NCI-H510A (cell line): ENCODE results near the gene ANAPC4.
"Not testable (repeated sequence)": the region's sequence is repeated elsewhere in the genome, so short reads cannot be mapped to it uniquely, and the experiment has no call there.

ENCODE experiments used
- DNase-seq: peaks from one replicate; lab custom pipeline; 2025; lab: John Stamatoyannopoulos, UW

ANAPC4 gene, protein sequence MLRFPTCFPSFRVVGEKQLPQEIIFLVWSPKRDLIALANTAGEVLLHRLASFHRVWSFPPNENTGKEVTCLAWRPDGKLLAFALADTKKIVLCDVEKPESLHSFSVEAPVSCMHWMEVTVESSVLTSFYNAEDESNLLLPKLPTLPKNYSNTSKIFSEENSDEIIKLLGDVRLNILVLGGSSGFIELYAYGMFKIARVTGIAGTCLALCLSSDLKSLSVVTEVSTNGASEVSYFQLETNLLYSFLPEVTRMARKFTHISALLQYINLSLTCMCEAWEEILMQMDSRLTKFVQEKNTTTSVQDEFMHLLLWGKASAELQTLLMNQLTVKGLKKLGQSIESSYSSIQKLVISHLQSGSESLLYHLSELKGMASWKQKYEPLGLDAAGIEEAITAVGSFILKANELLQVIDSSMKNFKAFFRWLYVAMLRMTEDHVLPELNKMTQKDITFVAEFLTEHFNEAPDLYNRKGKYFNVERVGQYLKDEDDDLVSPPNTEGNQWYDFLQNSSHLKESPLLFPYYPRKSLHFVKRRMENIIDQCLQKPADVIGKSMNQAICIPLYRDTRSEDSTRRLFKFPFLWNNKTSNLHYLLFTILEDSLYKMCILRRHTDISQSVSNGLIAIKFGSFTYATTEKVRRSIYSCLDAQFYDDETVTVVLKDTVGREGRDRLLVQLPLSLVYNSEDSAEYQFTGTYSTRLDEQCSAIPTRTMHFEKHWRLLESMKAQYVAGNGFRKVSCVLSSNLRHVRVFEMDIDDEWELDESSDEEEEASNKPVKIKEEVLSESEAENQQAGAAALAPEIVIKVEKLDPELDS

DNA sequence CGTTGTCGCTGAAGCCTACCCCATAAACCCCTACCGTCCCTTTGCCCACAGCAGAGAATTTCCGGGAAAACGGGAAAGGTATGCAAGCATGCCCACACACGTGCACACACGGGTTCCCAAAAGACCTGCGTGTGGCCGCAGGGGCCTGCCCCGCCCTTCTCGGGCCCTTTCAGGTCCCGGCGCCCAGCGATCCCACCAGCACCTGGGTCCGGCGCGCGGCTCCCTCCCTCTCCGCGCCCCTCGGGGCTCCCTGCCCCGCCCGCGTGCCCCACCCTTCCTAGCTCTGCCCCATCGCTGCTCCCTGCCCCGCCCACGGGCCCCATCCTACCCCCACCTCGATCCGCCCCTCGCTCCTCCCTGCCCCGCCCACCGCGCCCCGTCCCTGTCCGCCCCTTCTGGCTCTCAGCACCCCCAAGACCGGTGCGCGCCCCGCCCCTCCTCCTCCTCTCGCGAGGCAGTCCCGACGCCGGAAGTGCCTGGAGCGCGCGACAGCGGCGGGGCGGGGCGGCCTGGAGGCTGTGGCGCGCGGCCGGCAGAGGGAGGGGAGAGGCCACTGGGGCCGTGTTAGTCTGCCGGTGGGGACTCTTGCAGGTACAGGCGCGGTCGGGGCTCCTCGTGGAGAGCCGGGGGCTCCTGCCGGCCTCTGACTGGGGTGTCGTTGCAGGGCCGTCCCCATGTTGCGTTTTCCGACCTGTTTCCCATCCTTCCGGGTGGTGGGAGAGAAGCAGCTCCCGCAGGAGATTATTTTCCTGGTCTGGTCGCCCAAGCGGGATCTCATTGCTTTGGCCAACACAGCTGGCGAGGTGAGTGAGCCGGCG lies at the start of gene ANAPC4:
TSS of gene ANAPC4 (plus strand) at position 510 of the 818 bp plus-strand sequence. CDS start at position 675, 165 bp downstream.
- DNase-seq: peak; percentile 87

DNA sequence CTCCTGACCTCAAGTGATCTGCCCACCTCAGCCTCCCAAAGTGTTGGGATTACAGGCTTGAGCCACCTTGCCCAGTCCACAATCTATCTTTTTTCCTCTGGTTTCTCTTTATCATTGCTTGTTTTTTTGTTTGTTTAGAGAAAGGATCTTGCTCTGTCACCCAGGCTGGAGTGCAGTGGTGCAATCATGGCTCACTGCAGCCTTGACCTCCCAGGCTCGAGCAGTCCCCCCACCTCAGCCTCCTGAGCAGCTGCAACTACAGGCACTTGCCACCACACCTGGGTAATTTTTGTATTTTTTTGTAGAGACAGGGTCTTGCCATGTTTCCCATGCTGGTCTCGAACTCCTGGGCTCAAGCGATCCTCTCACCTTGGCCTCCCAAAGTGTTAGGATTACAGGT lies 48.6 kb upstream of the ANAPC4 start:
- not testable (repeated sequence) for DNase-seq

DNA sequence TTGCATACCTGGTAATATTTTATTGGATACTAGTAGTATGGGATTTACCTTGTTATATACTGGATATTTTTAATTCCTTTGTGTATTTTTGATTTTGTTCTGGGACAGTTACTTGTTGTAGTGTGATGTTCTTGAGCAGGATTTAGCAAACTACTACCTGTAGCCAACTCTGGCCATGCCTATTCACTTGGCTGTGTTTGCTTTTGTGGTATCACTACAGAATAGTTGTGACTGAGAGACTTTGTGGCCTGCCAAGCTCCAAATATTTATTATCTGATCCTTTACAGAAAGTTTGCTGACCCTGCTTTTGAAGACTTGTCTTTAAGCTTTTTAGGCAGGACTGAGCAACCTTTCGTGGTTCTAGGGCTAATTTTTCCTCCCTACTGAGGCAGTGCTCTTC lies 46.7 kb upstream of the ANAPC4 start:
- DNase-seq: no peak

DNA sequence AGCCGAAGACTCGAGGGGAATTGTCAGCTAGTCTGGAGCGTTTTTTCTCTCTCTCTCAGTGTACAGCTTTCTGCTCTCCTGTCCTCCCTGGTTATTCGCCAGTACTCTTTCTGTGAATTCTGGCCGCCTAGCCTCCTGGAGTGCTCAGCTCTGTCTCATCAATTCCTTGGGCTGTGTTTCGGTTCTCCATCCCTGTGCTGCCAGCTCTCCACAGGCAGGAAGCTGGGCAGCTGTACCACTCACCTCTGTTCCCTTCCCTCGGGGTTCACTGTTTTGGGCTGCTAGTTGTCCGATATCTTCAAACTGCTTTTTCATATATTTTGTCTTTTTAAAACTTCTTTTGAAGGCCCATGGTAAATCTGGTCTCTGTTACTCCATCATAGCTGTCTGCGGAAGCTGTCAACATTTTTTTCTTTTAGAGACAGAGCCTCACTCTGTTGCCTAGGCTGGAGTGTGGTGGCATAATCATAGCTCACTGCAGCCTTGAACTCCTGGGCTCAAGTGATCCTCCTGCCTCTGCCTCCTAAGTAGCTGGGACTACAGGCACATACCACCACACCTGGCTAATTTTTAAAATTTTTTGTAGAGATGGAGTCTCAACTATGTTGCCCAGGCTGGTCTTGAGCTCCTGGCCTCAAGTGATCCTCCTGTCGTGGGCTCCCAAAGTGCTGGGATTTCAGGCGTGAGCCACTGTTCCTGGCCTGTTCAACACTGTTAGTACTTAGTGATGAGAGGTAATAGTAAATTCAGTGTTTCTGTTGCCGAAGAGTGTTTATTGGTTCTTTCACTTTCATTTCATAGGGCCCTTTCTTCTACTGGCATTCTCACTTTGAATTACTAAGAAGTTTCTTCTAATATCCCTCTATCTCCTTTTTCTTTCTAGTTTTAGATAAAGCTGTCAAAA lies 45.9 kb upstream of the ANAPC4 start:
- DNase-seq: no peak

DNA sequence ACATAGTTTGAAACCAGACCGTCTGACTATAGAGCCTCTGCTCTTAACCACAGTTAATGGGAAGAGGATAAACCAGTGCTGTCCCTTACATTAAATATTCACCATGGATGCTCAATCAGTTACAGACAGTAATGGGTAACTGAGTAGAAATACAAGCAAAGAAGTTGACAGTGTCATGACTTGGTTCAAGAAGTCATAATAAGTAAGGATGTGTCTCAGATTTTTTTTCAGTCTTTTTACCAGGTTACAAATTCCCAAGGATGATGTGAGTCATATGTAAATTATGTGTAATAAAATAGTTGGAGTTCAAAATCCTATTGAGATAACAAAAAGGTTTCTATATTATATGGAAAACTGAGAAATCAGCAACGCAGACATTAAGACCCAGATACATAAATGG lies 33.4 kb upstream of the ANAPC4 start:
- no peak for DNase-seq

DNA sequence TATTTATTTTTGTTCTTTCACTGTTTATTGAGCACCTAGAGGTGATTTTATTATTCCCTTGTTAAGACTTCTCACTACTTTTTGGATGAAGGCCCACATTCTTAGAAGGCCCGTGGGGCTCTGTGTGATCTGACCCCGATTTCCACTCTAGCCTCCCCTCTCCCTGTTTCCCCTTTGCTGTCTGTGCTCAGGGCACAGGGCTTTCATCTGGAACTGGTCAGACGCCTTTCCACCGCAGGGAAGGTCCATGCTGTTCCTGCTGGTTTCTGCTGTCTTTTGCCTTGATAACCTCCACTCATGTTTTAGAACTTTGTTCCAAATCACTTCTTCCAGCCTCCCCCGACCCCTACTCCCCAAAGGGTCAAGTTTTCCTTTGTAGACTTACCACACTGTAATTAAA lies 31.3 kb upstream of the ANAPC4 start:
- DNase-seq: no peak

DNA sequence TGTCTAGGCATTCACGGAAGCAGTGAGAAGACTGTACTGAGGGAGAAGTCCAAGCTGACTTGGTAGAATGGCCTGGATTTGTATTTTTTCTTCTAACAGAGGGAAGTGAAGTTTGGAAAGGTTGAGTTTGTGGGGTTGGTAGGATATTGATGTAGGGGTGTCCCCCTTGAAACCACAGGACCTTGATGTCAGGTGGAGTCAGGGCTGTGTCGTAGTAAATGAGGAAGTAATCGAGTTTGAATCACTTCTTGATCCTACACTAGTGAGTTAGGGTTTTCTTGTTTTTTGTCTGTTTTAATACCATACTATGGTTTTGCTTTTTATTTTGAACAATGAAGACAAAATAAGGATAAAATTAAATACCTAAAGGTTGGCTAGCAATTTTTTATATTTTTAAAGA lies 30.1 kb upstream of the ANAPC4 start:
- no peak for DNase-seq

DNA sequence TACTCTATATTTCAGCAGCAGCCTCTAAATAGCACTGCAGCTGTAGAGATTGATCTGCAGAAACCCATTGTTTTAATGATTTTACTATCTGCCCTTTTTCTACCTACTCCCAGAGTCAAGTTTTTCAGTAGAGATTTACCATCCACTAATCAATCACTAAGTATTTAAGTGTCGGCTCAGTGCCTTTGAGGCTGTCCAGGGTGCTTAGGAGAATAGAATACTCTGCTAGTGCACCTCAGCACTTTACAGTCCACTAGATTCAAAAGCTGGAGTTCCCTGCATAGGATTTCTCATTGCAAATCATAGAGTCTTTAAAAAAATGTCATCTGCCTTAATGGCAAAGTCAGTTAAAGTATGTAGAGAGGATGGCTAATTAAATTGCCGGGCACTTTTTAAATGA lies 29.6 kb upstream of the ANAPC4 start:
- DNase-seq: no peak

DNA sequence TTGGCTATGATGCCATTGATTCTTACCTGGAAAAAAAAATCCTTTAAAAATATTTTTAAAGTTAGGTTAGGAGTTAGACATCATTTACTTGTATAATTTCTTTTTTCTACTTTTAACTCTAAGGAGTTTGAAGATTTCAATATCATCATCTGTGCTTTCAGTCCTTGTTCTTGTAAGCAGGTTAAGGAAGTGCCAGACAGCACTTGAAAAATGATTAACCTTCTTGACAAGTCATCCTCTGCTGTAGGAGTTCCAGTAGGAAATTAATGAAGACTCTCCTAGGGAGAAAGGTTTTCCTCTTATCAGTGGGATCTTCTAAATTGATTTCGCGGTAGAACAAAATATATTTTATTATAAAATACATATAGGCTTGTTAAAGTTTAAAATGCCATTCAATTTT lies 29.1 kb upstream of the ANAPC4 start:
- no peak for DNase-seq

DNA sequence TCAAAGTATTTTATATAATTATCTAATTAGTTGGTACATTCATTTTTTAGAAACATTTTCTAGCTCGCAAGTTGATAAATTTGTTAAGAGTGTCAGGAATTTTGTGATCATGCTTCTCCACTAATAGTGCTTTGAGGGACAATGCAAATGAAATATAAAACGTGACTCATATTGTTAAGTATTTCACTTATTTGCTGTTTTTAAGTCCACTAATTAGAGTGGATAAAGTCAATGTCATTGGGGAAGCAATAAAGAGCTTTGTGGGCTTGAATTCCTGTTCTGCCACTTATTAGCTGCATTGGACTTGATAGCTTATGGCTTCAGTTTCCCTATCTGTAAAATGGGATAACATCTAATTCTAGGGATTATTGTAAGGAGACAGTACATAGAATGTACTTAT lies 26.5 kb upstream of the ANAPC4 start:
- DNase-seq: no peak

DNA sequence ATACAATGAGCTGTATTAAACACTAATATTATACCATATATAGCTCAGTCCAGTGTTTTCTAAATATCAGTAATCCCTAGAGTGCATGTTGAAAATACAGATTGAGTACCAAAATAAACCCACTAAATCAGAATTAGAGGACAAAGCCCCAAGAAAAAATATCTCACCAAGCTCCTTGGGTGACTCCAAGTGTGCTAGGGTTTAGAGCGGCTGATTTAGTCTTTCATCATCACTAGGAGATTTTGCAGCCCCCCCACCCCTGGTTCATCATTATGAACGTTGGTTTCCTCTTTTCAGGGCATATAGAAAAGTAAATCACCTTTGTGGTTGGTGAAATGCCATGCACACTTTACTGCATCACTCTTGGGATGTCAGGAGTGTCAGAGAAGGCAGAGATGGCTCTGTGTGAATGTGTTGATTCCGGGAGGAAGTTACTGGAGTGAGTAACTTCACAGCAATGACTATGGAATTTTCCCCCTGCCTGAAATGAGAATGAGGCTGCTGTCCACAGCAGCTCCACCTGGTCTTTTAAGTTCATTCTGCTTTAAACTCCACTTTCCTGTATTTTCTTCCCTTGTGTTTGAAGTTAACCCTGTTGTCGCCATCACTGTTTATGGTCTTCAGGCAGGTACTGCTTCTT lies 25.2 kb upstream of the ANAPC4 start:
- no peak for DNase-seq

DNA sequence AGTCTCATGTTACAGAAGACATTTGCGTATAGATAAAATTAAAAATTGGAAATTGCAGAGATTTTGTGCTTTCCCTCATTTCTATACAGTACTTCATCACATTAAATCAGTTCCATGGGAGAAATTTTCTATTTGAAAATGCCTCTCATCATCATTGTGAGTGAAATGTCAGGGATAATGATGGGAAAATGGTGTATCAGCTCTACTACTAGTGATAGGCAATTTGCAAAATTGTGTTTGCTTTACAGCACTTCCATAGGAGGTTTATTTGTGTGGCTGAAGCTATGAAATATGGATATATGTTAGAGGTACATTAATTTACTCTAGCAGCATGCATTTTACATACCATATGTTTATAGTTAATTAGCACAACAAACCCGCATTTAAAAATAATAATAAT lies 21.0 kb upstream of the ANAPC4 start:
- DNase-seq: no peak

DNA sequence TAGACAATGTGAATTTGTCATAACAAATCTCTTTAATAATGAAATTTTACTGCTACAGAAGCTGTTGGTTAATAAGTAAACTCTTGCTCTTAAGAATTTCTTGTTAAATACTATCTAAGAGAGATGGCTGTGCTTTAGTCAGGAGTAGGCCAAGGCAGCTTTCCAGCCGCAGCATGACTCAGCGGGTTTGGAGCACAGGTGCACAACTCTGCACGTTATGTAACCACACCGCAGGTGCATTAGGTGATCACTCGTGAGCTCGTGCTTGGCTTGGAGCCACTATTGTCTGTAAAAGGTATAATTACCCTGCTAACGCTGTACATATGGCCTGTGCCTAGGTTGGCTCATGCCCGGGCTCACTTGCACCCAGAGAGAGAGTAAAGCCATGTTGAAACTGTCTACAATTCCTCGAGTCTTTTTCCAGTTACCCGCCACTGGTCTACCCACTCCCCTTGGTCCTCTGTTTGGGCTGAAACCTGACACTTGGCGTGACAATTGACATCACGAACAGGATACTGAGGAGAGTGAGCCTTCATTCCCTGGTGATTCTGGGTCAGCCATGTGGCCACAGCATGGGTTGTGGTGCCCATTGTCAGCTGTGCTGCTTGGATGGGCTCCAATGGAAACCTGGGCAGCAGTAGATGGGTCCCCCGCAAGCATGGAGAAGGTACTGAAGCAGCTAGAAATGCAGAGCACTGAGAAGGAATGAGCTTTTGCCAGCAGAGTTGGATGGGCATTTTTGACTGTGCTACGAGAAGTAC lies 18.4 kb upstream of the ANAPC4 start:
- DNase-seq: peak; percentile 70

DNA sequence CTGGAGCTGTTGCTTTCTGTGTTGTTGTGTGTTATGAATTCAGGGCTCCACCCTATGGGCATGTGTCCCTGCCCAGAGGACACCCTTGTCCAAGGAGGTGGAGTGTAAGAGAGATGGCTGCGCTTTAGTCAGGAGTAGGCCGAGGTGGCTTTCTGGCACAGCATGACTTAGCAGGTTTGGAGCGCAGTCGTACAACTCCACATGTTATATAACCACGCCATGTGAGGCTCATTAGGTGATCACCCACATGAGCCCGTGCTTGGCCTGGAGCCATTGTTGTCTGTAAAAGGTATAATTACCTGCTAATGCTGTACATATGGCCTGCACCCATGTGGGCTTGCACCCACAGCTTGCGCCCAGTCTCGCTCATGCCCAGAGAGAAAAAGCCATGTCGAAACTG lies 15.8 kb upstream of the ANAPC4 start:
- no peak for DNase-seq

DNA sequence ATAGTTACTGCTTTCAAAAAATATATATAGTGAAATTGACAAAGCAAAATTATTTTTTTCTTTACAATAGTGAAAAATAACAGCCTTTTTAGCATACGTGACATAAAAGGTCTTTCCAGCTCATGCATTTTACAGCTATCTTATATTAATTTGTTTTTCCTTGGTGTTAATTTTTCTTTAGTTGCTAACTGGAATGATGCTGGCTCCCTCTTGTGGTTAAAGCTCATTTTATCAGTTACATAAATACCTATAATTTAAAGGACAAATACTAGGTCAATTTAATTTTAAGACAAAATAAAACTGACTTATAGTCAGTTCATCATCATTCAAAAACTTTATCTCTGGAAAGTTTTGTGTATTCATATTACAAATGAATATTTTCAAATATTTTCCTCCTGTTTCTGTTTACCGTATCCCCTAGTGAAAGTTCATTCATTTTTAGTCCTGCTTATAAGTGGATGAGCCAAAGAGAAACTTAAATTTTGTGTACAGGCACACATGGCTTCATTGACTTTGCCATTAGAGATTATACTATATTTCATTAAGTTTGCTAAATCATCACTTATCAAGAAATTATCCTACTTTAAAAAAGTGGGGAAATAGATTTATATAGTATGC lies 9.9 kb upstream of the ANAPC4 start:
- no peak for DNase-seq

DNA sequence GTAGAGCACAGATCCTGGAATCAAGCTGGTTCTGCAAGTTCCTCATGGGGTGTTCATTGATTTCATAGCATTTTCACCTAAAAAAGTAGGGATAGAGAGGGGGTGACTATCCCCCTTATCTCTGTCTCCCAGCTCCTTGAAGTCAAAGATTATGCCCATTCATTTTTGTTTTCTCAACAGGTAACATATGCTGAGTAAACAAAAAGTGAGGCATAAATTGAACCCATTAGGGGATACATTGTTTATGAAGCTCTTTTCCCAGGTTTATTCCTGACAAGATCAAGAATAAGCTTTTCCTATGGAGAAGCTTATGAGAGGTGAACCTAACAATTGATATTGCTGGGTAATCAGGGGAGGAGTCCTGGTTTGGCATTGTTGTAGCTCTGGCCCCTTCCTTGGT lies 9.2 kb upstream of the ANAPC4 start:
- DNase-seq: no peak

DNA sequence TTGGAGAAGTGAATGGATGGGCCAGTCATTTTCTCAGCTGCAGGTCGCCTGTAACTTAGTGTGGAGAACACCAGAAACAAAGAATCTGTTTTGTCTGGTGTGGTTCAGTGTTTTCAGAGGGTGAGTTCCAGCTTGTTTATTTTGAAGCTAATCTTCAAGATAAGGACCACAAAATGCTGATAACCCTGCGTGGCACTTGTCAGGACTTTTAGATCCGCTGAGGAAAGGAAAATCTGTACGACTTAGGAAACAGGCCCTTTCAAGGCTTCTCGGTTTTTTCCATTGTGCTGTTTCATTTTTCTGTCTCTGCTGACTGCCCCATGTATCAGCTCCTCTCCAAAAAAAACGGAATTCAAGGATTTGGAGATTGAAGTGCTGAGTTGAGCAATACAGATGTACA lies 8.7 kb upstream of the ANAPC4 start:
- no peak for DNase-seq

DNA sequence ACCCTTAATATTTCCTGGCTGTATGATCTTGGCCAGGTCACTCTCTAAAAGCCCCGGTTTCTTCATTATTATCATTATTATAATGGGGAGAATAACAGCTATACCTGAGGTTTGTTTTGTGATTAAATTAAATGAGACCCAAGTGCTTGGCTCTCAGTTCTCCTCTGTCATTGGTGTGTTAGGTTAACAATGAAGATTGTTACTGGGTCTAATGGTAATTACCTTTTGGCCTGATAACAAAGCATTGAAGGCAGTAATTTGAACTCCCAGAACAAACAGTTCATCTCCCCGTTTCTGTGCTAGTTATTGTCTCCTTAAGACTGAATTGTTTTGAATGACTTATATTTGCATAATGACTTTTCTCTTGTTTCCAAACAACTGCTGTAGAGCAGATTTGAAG lies 6.8 kb upstream of the ANAPC4 start:
- DNase-seq: no peak

DNA sequence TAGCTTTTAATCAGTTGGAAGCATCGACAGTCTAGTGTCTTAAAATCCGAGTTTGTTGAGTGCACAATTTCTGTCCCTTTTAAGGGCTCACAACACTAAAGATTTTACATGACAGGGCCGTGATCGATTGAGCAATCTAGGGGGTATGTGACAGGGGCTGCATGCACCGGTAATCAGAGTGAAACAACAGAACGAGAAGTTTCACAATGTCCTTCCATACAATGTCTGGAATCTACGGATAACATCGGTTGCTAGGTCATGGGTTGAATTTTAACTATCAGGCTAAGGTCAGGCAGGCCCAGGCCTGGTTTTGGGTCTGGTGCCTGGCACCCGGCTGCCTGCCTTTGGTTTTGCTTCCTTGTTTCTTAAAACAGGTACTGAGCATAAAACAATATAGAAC lies 4.5 kb upstream of the ANAPC4 start:
- not testable (repeated sequence) for DNase-seq
